ENCODE data around the gene DOCK2. TPM values are rescaled to one million over a fixed set of nuclear protein-coding genes. Genes with fewer than 3 reads are reported as not detected.

DOCK2 gene
- total and polyA plus RNA-seq, 2 donors (not counting 1 experiment from before 2014, with no cell fraction given): 112 to 330 TPM

GRCh38 chr5:169897481-169897880, 260.4 kb downstream of the DOCK2 start:
- Mint-ChIP-seq H3K4me1 (peaks cover 19% of the 10 kb centered on the region), H3K9me3 (ENCODE audit: insufficient read depth) (no peaks in the 10 kb centered on the region), H3K4me3 (no peak overlapping the region), H3K27me3 (no peaks in the 10 kb centered on the region), H3K27ac (no peak overlapping the region)
- intact Hi-C loops (cut with micrococcal nuclease): no loop called here
- Histone ChIP-seq H3K27ac (ENCODE audit: low read length in 2 of 2) (no peak overlapping the region), H3K27me3 (replicated peaks in 1 of 4; ENCODE audit: control extremely low read depth in 1 of 4, control insufficient read depth in 3 of 4, insufficient read depth in 4 of 4, low read length in 3 of 4) (no peaks in the 10 kb centered on the region), H2AFZ (ENCODE audit: insufficient read depth, low read depth, low read length, poor library complexity, severe bottlenecking) (no peak overlapping the region), H3K9me3 (ENCODE audit: control extremely low read depth in 1 of 3, control insufficient read depth in 2 of 3, insufficient read depth in 1 of 3, low read length in 2 of 3) (no peaks in the 10 kb centered on the region), H3K36me3 (replicated peaks in 1 of 2; ENCODE audit: control extremely low read depth in 1 of 2, control insufficient read depth in 1 of 2, extremely low read depth in 1 of 2, insufficient read depth in 2 of 2, low read length in 1 of 2) (peaks cover 8 to 47% of the 10 kb centered on the region in 2 experiments), H3K4me1 (ENCODE audit: control insufficient read depth in 2 of 2, insufficient read depth in 2 of 2, low read length in 2 of 2) (peaks cover 0 to 7% of the 10 kb centered on the region in 2 donors), H4K20me1 (ENCODE audit: control insufficient read depth, insufficient read depth, low read length, poor library complexity, severe bottlenecking) (peaks cover 35% of the 10 kb centered on the region), H3K79me2 (ENCODE audit: control insufficient read depth, insufficient read depth, low read length) (peaks cover 28% of the 10 kb centered on the region), H3K4me3 (ENCODE audit: control extremely low read depth in 1 of 5, extremely low read depth in 1 of 5, insufficient read depth in 1 of 5, low read depth in 2 of 5, low read length in 4 of 5) (no peak overlapping the region), H3K4me2 (replicated peaks; ENCODE audit: low read depth, low read length, poor library complexity, severe bottlenecking) (no peak overlapping the region), H3K9ac (ENCODE audit: low read length) (no peak overlapping the region)
- ATAC-seq (ENCODE audit: low read depth) (no peak), DNase-seq (no peak)
- ChIA-PET CTCF (no interaction called here), POLR2A (no interaction called here)
- WGBS (ENCODE audit: insufficient coverage): 94% methylated on average over 3 of the region's 4 CpGs
- no peak for TF ChIP-seq EZH2 (IDR thresholded peaks at IDR 0.05; ENCODE audit: borderline replicate concordance, insufficient read depth, low read depth, low read length, poor library complexity, severe bottlenecking)
- TF ChIP-seq CTCF (IDR thresholded peaks at IDR 0.05): no peak

- intact Hi-C loops (cut with micrococcal nuclease): no loop called here
- ATAC-seq (ENCODE audit: low read depth): no peak
- Histone ChIP-seq H3K27me3 (replicated peaks in 1 of 4; ENCODE audit: control extremely low read depth in 1 of 4, control insufficient read depth in 3 of 4, insufficient read depth in 4 of 4, low read length in 3 of 4) (no peaks in the 10 kb centered on the region), H3K4me3 (ENCODE audit: control extremely low read depth in 1 of 5, extremely low read depth in 1 of 5, insufficient read depth in 1 of 5, low read depth in 2 of 5, low read length in 4 of 5) (no peak overlapping the region), H3K9ac (ENCODE audit: low read length) (no peak overlapping the region), H2AFZ (ENCODE audit: insufficient read depth, low read depth, low read length, poor library complexity, severe bottlenecking) (no peak overlapping the region), H3K4me2 (replicated peaks; ENCODE audit: low read depth, low read length, poor library complexity, severe bottlenecking) (no peak overlapping the region), H3K9me3 (ENCODE audit: control extremely low read depth in 1 of 3, control insufficient read depth in 2 of 3, insufficient read depth in 1 of 3, low read length in 2 of 3) (no peaks in the 10 kb centered on the region), H4K20me1 (ENCODE audit: control insufficient read depth, insufficient read depth, low read length, poor library complexity, severe bottlenecking) (peaks cover 21% of the 10 kb centered on the region), H3K79me2 (ENCODE audit: control insufficient read depth, insufficient read depth, low read length) (peaks cover 19% of the 10 kb centered on the region), H3K27ac (ENCODE audit: low read length in 2 of 2) (no peak overlapping the region), H3K36me3 (replicated peaks in 1 of 2; ENCODE audit: control extremely low read depth in 1 of 2, control insufficient read depth in 1 of 2, extremely low read depth in 1 of 2, insufficient read depth in 2 of 2, low read length in 1 of 2) (peaks cover 6 to 39% of the 10 kb centered on the region in 2 experiments), H3K4me1 (ENCODE audit: control insufficient read depth in 2 of 2, insufficient read depth in 2 of 2, low read length in 2 of 2) (no peaks in the 10 kb centered on the region)
- no peak overlapping the region for H3K4me3 Mint-ChIP-seq
- H3K4me1 Mint-ChIP-seq: peaks cover 10% of the 10 kb centered on the region
- no peaks in the 10 kb centered on the region for H3K27me3 Mint-ChIP-seq
- POLR2A ChIA-PET: no interaction called here
- CTCF ChIA-PET: no interaction called here
- H3K9me3 Mint-ChIP-seq (ENCODE audit: insufficient read depth): no peaks in the 10 kb centered on the region
- H3K27ac Mint-ChIP-seq: no peak overlapping the region
- no peak for TF ChIP-seq CTCF (IDR thresholded peaks at IDR 0.05)
- no peak for TF ChIP-seq EZH2 (IDR thresholded peaks at IDR 0.05; ENCODE audit: borderline replicate concordance, insufficient read depth, low read depth, low read length, poor library complexity, severe bottlenecking)
- 0% methylated on average over 1 of the region's 2 CpGs for WGBS (ENCODE audit: insufficient coverage)
- no peak for DNase-seq
These were observed 264.8 kb downstream of the DOCK2 start for GRCh38 chr5:169901896-169902295.
